HepG2 (cell line): ENCODE data around the gene ZFHX3. TPM values are rescaled to one million over a fixed set of nuclear protein-coding genes. Genes with fewer than 3 reads are reported as not detected.
A peak's percentile ranks its signal among the peaks of the same experiment; 100 is the strongest.

Experiments used
- BHLHE40 ChIP-seq: IDR thresholded peaks from 2 replicates; pipeline ENCODE4 v1.6.1; 2011; ENCODE audit warnings: low read length, improper control_type of control experiment
- BORCS8-MEF2B ChIP-seq: sonication (generic); formaldehyde crosslinking; IDR thresholded peaks from 2 replicates; pipeline ENCODE4 v1.8.0; 2022; ENCODE audit warnings: mild to moderate bottlenecking, missing genetic modification reagents
- ETV5 ChIP-seq: IDR thresholded peaks from 2 replicates; pipeline ENCODE4 v1.6.1; 2018; ENCODE audit warnings: missing biosample characterization, missing genetic modification reagents, inconsistent platforms, borderline replicate concordance
- FOSL2 ChIP-seq: sonication (generic); formaldehyde crosslinking; IDR thresholded peaks from 2 replicates; pipeline ENCODE4 v1.4.0; 2020; ENCODE audit warnings: missing genetic modification reagents
- HOXA3 ChIP-seq: sonication (generic); formaldehyde crosslinking; IDR thresholded peaks from 2 replicates; pipeline ENCODE4 v1.5.0; 2020; ENCODE audit warnings: missing genetic modification reagents
- MAX ChIP-seq: IDR thresholded peaks from 2 replicates; pipeline ENCODE4 v1.6.1; 2012; ENCODE audit warnings: inconsistent platforms
- SALL1 ChIP-seq: sonication (generic); formaldehyde crosslinking; IDR thresholded peaks from 2 replicates; pipeline ENCODE4 v1.8.0; 2022; ENCODE audit warnings: mild to moderate bottlenecking, missing genetic modification reagents
- SMAD3 ChIP-seq: sonication (generic); formaldehyde crosslinking; IDR thresholded peaks from 2 replicates; pipeline ENCODE4 v1.4.0; 2020; ENCODE audit warnings: missing genetic modification reagents
- SOX6 ChIP-seq, 2 experiments: fragments of 450-650 bp in 1 of 2; sonication (generic) in 1 of 2; formaldehyde crosslinking in 1 of 2; IDR thresholded peaks; 2 replicates each; pipeline versions ENCODE4 v1.4.0 to v1.6.1; 2017 to 2020; ENCODE audit warnings: antibody characterized with exemption in 1 of 2, mild to moderate bottlenecking in 1 of 2, missing genetic modification reagents in 1 of 2
- THAP7 ChIP-seq: sonication (generic); formaldehyde crosslinking; IDR thresholded peaks from 2 replicates; pipeline ENCODE4 v1.8.1; 2023; ENCODE audit warnings: mild to moderate bottlenecking, missing genetic modification reagents
- TRIM22 ChIP-seq: fragments of 450-650 bp; IDR thresholded peaks from 2 replicates; pipeline ENCODE4 v1.6.1; 2017
- YY1 ChIP-seq: IDR thresholded peaks from 2 replicates; pipeline ENCODE4 v1.6.1; 2011; ENCODE audit warnings: low read length, low read depth, moderate library complexity, mild to moderate bottlenecking; ENCODE audit not compliant: insufficient read depth, insufficient replicate concordance
- ZFP90 ChIP-seq: sonication (generic); formaldehyde crosslinking; IDR thresholded peaks from 2 replicates; pipeline ENCODE4 v1.8.0; 2022; ENCODE audit warnings: missing genetic modification reagents, mild to moderate bottlenecking, inconsistent platforms, borderline replicate concordance
- ZGPAT ChIP-seq: IDR thresholded peaks from 2 replicates; pipeline ENCODE4 v1.6.1; 2016; ENCODE audit warnings: mild to moderate bottlenecking
- ZNF350 ChIP-seq: sonication (generic); formaldehyde crosslinking; IDR thresholded peaks from 2 replicates; pipeline ENCODE4 v1.4.0; 2020; ENCODE audit warnings: mild to moderate bottlenecking, low read depth, missing genetic modification reagents, borderline replicate concordance
- ZNF598 ChIP-seq: sonication (generic); formaldehyde crosslinking; IDR thresholded peaks from 2 replicates; pipeline ENCODE4 v1.5.1; 2020; ENCODE audit warnings: mild to moderate bottlenecking, missing genetic modification reagents, borderline replicate concordance
- ZNF629 ChIP-seq: sonication (generic); formaldehyde crosslinking; conservative IDR thresholded peaks from 2 replicates; pipeline ENCODE4 v1.5.0; 2020; ENCODE audit warnings: missing genetic modification reagents
- ZNF766 ChIP-seq: sonication (generic); formaldehyde crosslinking; IDR thresholded peaks from 2 replicates; pipeline ENCODE4 v1.5.0; 2020; ENCODE audit warnings: missing genetic modification reagents, borderline replicate concordance
- ZNF775 ChIP-seq: sonication (generic); formaldehyde crosslinking; IDR thresholded peaks from 2 replicates; pipeline ENCODE4 v1.4.0; 2020; ENCODE audit warnings: missing genetic modification reagents, mild to moderate bottlenecking, moderate library complexity, borderline replicate concordance
- ZNF776 ChIP-seq: sonication (generic); formaldehyde crosslinking; IDR thresholded peaks from 2 replicates; pipeline ENCODE4 v1.4.0; 2020; ENCODE audit warnings: mild to moderate bottlenecking, missing genetic modification reagents
- polyA plus RNA-seq, 8 experiments: library from polyadenylated mRNA; depleted of rRNA in 3 of 8; stranded (reverse) in 7 of 8; unstranded in 1 of 8; fragments of >200 nt; fragmentation: Illumina TruSeq in 4 of 8; extraction: Trizol in 4 of 8; gene quantifications; 2 replicates each; pipeline versions ENCODE4 v1.2.1 to v1.2.3, GENCODE V29; 2011 to 2016; ENCODE audit warnings: low read depth in 4 of 8, missing spikeins in 1 of 8, mixed read lengths in 1 of 8; ENCODE audit not compliant: insufficient read depth in 1 of 8
- total RNA-seq, 5 experiments: library from RNA; depleted of rRNA; stranded (reverse); fragments of >200 nt; fragmentation: Illumina TruSeq; extraction: Trizol; gene quantifications; 2 replicates each; pipeline ENCODE4 v1.2.3, GENCODE V29; 2016; ENCODE audit warnings: low read depth in 1 of 5
- TF ChIP-seq, protein P1 (sequence below): sonication (generic); formaldehyde crosslinking; IDR thresholded peaks from 2 replicates; pipeline ENCODE4 v1.5.1; 2020; ENCODE audit warnings: mild to moderate bottlenecking, missing genetic modification reagents, moderate library complexity

The ZFHX3 gene
- total and polyA plus RNA-seq, 2 of the 13 experiments (the other 11 are each of a cell fraction or from before 2014, with no cell fraction given) = 5.0 to 6.0 TPM

DNA sequence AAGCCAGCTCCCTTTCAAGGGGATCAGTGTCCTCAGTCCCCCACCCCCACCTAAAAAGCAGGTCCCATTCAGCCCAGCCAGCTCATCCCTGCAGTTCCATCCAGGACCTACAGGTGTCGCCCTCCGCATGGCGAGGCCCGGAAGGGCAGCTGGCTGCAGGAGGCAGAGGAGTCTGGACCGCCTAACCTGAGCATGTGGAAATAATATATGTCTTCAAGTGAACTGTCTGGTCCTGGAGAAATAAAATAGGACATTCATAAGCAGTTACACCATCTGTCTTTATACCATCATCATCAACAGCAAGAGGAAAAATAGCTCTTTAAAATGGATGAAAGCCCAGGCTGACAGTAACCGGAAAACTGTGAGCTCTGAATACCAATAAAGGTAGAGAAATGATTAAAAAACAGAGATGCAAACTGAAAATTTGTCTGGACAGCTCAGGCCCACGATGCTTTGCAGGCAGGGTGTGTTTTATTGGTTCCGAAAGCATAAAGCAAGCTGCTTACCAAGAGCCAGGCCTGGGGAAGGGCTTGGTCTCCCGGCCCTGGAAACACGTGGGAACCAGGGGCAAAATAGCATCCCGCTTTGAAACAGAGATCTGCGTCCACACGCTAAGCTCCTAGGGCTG lies 215.2 kb downstream of the ZFHX3 start (continued):
- TF ChIP-seq, protein P1, sequence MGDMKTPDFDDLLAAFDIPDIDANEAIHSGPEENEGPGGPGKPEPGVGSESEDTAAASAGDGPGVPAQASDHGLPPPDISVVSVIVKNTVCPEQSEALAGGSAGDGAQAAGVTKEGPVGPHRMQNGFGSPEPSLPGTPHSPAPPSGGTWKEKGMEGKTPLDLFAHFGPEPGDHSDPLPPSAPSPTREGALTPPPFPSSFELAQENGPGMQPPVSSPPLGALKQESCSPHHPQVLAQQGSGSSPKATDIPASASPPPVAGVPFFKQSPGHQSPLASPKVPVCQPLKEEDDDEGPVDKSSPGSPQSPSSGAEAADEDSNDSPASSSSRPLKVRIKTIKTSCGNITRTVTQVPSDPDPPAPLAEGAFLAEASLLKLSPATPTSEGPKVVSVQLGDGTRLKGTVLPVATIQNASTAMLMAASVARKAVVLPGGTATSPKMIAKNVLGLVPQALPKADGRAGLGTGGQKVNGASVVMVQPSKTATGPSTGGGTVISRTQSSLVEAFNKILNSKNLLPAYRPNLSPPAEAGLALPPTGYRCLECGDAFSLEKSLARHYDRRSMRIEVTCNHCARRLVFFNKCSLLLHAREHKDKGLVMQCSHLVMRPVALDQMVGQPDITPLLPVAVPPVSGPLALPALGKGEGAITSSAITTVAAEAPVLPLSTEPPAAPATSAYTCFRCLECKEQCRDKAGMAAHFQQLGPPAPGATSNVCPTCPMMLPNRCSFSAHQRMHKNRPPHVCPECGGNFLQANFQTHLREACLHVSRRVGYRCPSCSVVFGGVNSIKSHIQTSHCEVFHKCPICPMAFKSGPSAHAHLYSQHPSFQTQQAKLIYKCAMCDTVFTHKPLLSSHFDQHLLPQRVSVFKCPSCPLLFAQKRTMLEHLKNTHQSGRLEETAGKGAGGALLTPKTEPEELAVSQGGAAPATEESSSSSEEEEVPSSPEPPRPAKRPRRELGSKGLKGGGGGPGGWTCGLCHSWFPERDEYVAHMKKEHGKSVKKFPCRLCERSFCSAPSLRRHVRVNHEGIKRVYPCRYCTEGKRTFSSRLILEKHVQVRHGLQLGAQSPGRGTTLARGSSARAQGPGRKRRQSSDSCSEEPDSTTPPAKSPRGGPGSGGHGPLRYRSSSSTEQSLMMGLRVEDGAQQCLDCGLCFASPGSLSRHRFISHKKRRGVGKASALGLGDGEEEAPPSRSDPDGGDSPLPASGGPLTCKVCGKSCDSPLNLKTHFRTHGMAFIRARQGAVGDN (CRISPR knock-in tag) = peak; percentile 61
- TF ChIP-seq ZGPAT (no peak), ETV5 (peak; percentile 27; the same call in 1 of the 2 replicates), SALL1 (CRISPR knock-in tag) (peak; percentile 62), BHLHE40 (0 out of 2 replicates have a peak, but pooled peaks have one; percentile 16), SOX6 (IDR thresholded peaks at IDR 0.05) (no peak), SOX6 (CRISPR knock-in tag; IDR thresholded peaks at IDR 0.05) (0 out of 2 replicates have a peak, but pooled peaks have one; percentile 20), ZNF629 (CRISPR knock-in tag) (no peak), ZNF598 (CRISPR knock-in tag) (0 out of 2 replicates have a peak, but pooled peaks have one; percentile 33), ZNF775 (CRISPR knock-in tag) (no peak), SMAD3 (CRISPR knock-in tag) (0 out of 2 replicates have a peak, but pooled peaks have one; percentile 42), ZNF776 (CRISPR knock-in tag) (no peak), ZNF766 (CRISPR knock-in tag) (0 out of 2 replicates have a peak, but pooled peaks have one; percentile 40), THAP7 (CRISPR knock-in tag) (no peak), ZNF350 (CRISPR knock-in tag) (peak; percentile 62; the same call in 1 of the 2 replicates), BORCS8-MEF2B (CRISPR knock-in tag) (0 out of 2 replicates have a peak, but pooled peaks have one; percentile 62), FOSL2 (CRISPR knock-in tag) (peak; percentile 50; the same call in 1 of the 2 replicates), MAX (0 out of 2 replicates have a peak, but pooled peaks have one; percentile 17), YY1 (peak; percentile 50), TRIM22 (no peak), ZFP90 (CRISPR knock-in tag) (0 out of 2 replicates have a peak, but pooled peaks have one; percentile 24), HOXA3 (CRISPR knock-in tag) (0 out of 2 replicates have a peak, but pooled peaks have one; percentile 25)
